AG04450 (cell line): Measurements from ENCODE around the gene ABCA3. TPM values are rescaled to one million over a fixed set of nuclear protein-coding genes. Genes with fewer than 3 reads are reported as not detected.

ENCODE experiments used
- CTCF ChIA-PET: fragments of 300-600, 350-600 bp; formaldehyde crosslinking; extraction: SDS; loops from one replicate; lab custom pipeline; 2022; ENCODE audit warnings: antibody characterized with exemption, inconsistent platforms; lab: Charles Lee
- POLR2A ChIA-PET: fragments of 350-600 bp; formaldehyde crosslinking; extraction: SDS; loops from one replicate; lab custom pipeline; 2021; ENCODE audit warnings: antibody characterized with exemption, inconsistent platforms; lab: Yijun Ruan, JAX
- DNase-seq: peaks from one replicate; pipeline ENCODE4 v3.0.0-alpha.2; 2011; ENCODE audit warnings: low read depth, low spot score
- H3K27ac ChIP-seq: one replicate; pipeline ENCODE4 v1.5.1; 2012; ENCODE audit warnings: low read depth, low read length, control low read depth
- H3K27me3 ChIP-seq: one replicate; pipeline ENCODE4 v1.6.0; 2012; ENCODE audit warnings: low read length; ENCODE audit not compliant: control insufficient read depth, insufficient read depth
- H3K4me3 ChIP-seq: 2 replicates; pipeline ENCODE4 v1.5.1; 2011; ENCODE audit warnings: mild to moderate bottlenecking, low read depth, low read length, control low read depth
- H3K9me3 ChIP-seq: 2 replicates; pipeline ENCODE4 v1.5.1; 2012; ENCODE audit warnings: low read length; ENCODE audit not compliant: control insufficient read depth, insufficient read depth
- CTCF ChIP-seq: IDR thresholded peaks from 2 replicates; pipeline ENCODE4 v1.5.1; 2011; ENCODE audit warnings: low read depth, low read length, control low read depth, inconsistent platforms
- polyA plus RNA-seq: library from polyadenylated mRNA; depleted of rRNA; stranded (reverse); fragments of >200 nt; gene quantifications from 2 replicates; pipeline ENCODE4 v1.2.3, GENCODE V29; 2011

The ABCA3 gene
- polyA plus RNA-seq, 1 experiment: 0.06 TPM

DNA sequence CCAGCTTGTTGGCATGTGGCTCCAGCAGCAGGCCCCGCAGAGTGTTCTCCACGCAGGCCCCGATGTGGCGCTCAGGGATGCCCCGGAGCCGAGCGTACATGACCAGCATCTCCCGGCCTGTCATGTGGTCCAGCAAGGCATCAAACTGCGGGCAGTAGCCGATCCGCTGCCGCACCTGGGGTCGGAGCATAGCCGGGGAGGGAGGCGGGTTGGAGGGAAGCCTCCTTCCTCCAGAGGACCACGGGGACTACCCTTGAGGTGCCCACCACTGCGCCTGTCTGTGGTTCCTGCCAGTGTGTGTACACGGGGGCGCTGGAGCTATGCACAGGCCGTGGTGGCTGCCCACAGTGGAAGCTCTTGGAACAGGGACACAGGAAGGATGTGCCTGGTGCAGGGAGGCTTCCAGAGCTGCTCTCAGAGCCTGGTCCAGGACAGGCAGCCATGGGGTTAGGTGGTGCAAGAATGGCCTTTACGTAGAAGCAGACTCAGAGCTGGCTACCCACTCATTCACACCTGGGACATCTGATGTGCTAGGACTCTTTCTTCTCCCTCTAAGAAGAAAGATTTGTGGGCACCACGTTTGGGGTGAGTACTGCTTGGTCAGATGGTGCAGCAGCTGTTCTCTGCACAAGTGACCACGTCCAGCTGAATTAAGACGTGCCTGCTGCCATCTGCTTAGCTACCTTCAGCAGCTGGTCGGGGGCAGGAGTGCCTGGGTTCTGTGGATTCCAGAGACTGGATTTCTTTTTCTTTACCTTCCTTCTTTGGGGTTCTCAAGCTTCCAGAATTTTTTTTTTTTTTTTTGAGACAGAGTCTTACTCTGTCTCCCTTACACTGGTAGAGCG lies 61.4 kb downstream of the ABCA3 start:
- Histone ChIP-seq H3K9me3 (no peaks in the 10 kb centered on the region; the same call in 1 of the 2 replicates), H3K4me3 (no peak overlapping the region), H3K27ac (no peak overlapping the region), H3K27me3 (peaks cover 57% of the 10 kb centered on the region)
- DNase-seq: no peak
- ChIA-PET POLR2A (interaction anchor here (1.8 kb wide), 1 partner anchor 11 kb away, joined by 5 read pairs; no protein-coding TSS in a partner anchor), CTCF (interaction anchor here (0.6 kb wide), 1 partner anchor 278 kb away, joined by 6 read pairs; no protein-coding TSS in a partner anchor)
- TF ChIP-seq CTCF: no peak

- no peak for TF ChIP-seq CTCF
- H3K9me3 ChIP-seq: no peaks in the 10 kb centered on the region; the same call in 1 of the 2 replicates
- ChIA-PET CTCF (no interaction called here), POLR2A (interaction anchor here (0.5 kb wide), 1 partner anchor 127 kb away, joined by 9 read pairs; no protein-coding TSS in a partner anchor)
- no peak overlapping the region for H3K27ac ChIP-seq
- H3K4me3 ChIP-seq: no peak overlapping the region
- peaks cover 57% of the 10 kb centered on the region for H3K27me3 ChIP-seq
- DNase-seq: no peak
Measured at GRCh38 chr16:2278272-2278608, 62.3 kb downstream of the ABCA3 start.

GRCh38 chr16:2277466-2278271 lies 62.9 kb downstream of the ABCA3 start:
- TF ChIP-seq CTCF: no peak
- ChIA-PET POLR2A (interaction anchor here (0.5 kb wide), 1 partner anchor 128 kb away, joined by 9 read pairs; no protein-coding TSS in a partner anchor), CTCF (no interaction called here)
- no peak overlapping the region for H3K4me3 ChIP-seq
- no peak overlapping the region for H3K27ac ChIP-seq
- no peak for DNase-seq
- H3K27me3 ChIP-seq: peaks cover 54% of the 10 kb centered on the region
- no peaks in the 10 kb centered on the region; the same call in 1 of the 2 replicates for H3K9me3 ChIP-seq

- no peak for DNase-seq
- Histone ChIP-seq H3K27me3 (peaks cover 54% of the 10 kb centered on the region), H3K4me3 (no peak overlapping the region), H3K27ac (no peak overlapping the region), H3K9me3 (no peaks in the 10 kb centered on the region; the same call in 1 of the 2 replicates)
- POLR2A ChIA-PET: no interaction called here
- TF ChIP-seq CTCF: no peak
- CTCF ChIA-PET: no interaction called here
Measured at GRCh38 chr16:2276368-2277195, 63.9 kb downstream of the ABCA3 start.
